ENCODE data around the gene GRIN2B.
A peak's percentile ranks its signal among the peaks of the same experiment; 100 is the strongest.

GRIN2B gene

GRCh38 chr12:13956060-13956590, 25.3 kb downstream of the GRIN2B start:
- DNase-seq, result no peak

- DNase-seq, result no peak
Measured at GRCh38 chr12:13952096-13952495, 29.3 kb downstream of the GRIN2B start.

GRCh38 chr12:13950502-13950901, 30.9 kb downstream of the GRIN2B start:
- no peak for DNase-seq

GRCh38 chr12:13948621-13949020, 32.8 kb downstream of the GRIN2B start:
- DNase-seq, result no peak

- DNase-seq, result no peak
Measured at GRCh38 chr12:13947276-13947946, 34.0 kb downstream of the GRIN2B start.

GRCh38 chr12:13945641-13946040, 35.8 kb downstream of the GRIN2B start:
- DNase-seq, result no peak

GRCh38 chr12:13945236-13945635, 36.2 kb downstream of the GRIN2B start:
- no peak for DNase-seq

- DNase-seq, result no peak
Measured at GRCh38 chr12:13942826-13943225, 38.6 kb downstream of the GRIN2B start.

- DNase-seq, result peak; percentile 34
Measured at GRCh38 chr12:13941258-13942249, 39.8 kb downstream of the GRIN2B start.

- DNase-seq, result no peak
Measured at GRCh38 chr12:13940335-13940865, 41.0 kb downstream of the GRIN2B start.

- no peak for DNase-seq
Measured at GRCh38 chr12:13937735-13938134, 43.7 kb downstream of the GRIN2B start.

GRCh38 chr12:13935169-13935568, 46.2 kb downstream of the GRIN2B start:
- DNase-seq, result no peak

Measured in activated CD4-positive, alpha-beta T cell treated with anti-CD3 and anti-CD28 coated beads, Interleukin-10, Interleukin-2, amounts not matched to agents 100 ng/mL and 50 ng/mL, durations not matched to agents 16 hours and 8 hours (primary cell).